PC-3 (cell line): ENCODE results near the gene PLAAT4.
"Not testable (repeated sequence)": the region's sequence is repeated elsewhere in the genome, so short reads cannot be mapped to it uniquely, and the experiment has no call there.

Experiments used
- CTCF ChIP-seq: fragments of 300-600 bp; sonication (generic); conservative IDR thresholded peaks from 2 replicates; pipeline ENCODE4 v1.5.1; 2017; ENCODE audit warnings: antibody characterized with exemption, low read depth, mild to moderate bottlenecking, low read length
- EZH2 ChIP-seq: fragments of 300-600 bp; sonication (generic); IDR thresholded peaks from one replicate; pipeline ENCODE4 v1.6.1; 2017; ENCODE audit warnings: antibody characterized with exemption, mild to moderate bottlenecking, low read length; ENCODE audit not compliant: unreplicated experiment
- EZH2phosphoT487 ChIP-seq: fragments of 300-600 bp; sonication (generic); IDR thresholded peaks from 2 replicates; pipeline ENCODE4 v1.6.1; 2018; ENCODE audit warnings: mild to moderate bottlenecking, antibody characterized with exemption, low read length, borderline replicate concordance

DNA sequence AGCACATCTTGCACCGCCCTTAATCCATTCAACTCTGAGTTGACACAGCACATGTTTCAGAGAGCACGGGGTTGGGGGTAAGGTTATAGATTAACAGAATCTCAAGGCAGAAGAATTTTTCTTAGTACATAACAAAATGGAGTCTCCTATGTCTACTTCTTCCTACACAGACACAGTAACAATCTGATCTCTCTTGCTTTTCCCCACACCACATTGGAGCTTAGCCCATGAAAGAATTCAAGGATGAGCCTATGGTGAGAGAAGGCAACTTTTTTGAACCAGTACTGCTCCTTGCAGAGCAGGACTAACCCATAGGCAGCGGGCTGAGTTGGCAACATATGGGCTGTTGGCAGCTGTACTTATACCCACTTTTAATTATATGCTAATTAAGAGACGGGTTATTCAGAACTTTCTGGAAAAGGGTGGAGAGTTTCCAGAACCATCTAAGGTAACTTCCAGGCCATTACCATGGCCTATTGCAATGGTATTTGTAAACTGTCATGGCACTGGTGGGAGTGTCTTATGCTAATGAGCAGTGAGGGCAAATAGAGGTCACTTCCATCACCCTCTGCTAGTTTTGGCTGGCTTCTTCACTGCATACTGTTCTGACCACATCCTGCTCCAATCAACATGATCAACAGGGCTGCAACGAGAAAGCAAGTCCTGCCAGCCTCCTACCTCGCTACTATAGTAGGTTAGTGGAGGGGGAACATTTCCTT lies 5.4 kb upstream of the PLAAT4 start:
- TF ChIP-seq EZH2, CTCF, EZH2phosphoT487: not testable (repeated sequence)
